HG02870 (cell line): ENCODE data around the gene DARS1.
"Not testable (repeated sequence)": the region's sequence is repeated elsewhere in the genome, so short reads cannot be mapped to it uniquely, and the experiment has no call there.

ENCODE experiments used
- ATAC-seq: cut with Tn5 transposase; IDR thresholded peaks from one replicate; pipeline ENCODE4 v1.9.1; 2021; ENCODE audit warnings: mild to moderate bottlenecking, moderate library complexity; ENCODE audit not compliant: unreplicated experiment

Gene DARS1

DNA sequence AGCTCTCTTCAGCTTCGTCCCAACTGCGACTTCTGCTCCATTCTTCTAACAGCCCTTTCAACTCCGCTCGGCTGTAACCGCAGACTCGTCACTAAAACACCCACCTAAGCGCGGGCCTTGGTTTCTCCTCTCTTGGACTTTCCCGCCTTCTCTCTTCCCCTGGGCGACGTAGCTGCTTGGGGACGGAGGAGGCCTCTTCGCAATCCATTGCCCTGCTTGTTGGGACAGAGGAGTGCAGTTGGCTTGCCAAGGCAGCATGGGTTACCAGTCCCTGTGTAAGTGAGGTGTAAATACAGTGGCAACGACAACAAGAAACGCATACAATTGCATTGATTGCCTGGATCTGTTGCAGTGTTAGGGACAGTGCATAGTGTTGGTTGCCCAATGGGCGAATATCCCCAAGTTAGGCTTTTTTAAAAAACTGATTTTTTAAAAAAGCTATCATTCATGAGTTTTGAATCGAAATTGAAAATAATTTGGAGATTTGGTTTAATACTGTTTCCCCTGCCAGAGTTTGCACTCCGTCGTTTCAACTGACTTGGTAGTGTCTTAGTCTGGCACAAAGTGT lies 484 bp upstream of the DARS1 start:
- ATAC-seq: peak; percentile 45

DNA sequence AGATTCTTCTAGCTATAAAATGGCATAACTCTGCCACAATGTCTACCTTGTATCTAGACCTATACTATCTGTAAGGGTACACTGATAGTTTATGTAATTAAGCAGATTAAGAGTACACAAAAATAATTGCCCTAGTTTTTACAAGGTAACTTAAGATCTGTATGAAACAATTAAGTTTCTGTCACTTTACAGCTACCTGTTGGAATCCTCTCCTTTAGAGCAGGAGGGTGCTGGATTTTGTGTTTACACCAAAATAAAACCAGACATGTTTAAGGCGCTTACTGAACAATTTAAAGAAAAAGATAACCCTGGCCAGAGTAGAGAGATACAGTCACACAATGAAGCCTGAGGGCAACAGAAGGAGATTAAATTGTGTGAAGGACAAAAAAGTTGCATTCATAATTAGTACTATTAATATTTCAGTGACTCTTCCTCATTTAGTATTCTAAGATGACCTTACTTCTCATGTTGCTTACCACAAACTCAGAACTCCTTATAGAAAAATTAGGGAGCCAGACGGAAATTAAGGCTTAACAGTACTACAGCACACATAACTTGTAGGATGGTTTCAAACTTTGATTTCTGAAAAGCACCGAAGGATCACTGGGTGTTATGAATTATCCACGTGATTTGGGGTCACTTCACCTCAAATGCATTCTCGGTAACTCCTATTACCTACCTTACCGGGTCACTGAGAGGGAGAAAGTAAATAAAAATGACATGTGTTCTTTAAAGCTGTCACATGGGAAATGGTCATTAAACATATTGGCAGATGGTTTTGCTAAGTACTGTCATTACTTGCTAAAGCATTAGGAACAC lies 1.0 kb downstream of the DARS1 start:
- peak; percentile 17 for ATAC-seq

DNA sequence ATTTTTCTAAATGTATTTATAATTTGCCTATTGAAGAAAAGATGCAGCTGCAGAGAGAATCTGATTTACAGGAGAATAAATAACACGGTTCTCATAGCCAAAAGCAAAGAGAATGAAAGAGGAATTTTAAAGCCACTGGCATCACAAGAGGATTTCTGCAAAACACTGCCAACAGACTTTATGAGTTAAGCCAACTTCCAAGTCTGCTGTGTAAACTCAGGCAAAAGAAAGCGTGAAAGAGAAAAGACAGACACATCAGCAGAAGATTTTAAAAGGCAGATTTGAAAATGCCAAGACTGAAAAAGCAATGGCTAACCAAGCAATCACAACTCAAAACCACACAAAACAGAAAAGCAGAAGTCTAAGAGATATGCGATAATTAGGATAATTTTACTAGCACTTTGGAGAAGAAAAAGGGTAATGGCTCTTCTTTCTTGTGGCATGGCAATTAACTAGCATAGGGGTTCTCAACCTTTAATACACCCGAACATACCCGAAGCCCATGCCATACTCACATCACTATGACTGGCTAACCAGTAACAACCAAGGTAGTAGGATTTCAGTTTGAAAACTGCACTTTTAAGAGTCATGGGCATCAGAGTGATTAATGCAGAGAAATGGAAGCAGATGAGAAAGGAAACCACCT lies 4.9 kb downstream of the DARS1 start:
- no peak for ATAC-seq

DNA sequence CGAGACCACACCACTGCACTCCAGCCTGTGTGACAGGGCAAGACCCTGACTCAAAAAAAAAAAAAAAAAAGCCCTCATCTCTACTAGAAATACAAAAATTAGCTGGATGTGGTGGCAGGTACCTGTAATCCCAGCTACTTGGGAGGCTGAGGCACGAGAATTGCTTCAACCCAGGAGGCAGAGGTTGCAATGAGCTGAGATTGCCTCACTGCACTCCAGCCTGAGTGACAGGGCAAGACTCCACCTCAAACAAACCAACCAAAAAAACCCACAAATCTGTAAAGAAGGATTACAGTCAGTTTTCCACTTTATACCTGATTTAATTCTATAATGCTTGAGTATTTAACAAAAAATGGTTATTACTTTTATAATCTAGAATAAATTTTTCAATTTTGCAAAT lies 9.7 kb downstream of the DARS1 start:
- ATAC-seq: no peak

DNA sequence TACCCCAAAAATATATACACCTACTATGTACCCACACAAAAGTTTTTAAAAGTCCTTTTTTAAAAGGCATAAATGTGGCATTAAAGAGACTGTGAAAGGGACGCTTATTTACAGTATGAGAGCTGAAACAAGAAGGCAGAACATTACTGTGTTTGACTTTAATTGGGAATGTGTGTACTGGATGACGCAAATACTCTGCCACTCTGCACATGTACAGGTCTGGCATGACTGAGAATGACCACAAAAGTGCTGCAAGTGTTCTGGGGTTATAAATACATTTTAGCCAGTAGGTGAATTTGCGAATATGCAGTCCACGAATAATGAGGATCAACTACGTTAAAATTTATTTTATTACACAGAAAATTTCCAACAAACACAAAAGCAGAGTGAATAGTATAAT lies 11.4 kb downstream of the DARS1 start:
- ATAC-seq: no peak

DNA sequence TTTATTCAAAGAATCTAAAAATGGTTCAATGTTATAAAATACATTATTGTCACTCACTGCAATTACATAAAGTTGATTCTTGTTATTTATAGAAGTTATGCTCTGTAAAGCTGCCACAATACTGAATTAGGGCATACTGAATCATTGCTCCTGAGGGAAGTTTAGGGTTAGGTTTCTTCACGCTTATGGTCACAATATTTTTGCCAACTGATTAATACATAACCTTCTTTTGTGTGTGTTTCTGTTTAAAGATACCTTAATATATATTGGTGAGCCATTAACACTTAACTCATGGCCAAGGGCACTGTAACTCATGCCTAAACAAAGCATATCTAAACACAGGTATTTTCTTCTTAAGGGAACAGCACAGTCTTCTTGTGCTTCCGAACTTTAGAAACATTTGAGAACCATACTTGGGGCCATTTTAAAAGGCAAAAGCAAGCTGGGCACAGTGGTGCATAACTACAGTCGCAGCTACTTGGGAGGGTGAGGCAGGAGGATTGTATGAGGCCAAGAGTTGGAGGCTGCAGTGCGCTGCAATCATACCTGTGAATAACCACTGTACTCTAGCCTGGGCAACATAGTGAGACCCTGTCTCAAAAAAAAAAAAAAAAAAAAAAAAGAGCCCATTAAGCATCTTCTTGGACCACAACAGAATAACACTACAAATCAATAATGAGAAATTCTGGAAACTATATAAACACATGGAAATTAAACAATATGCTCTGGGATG lies 15.6 kb downstream of the DARS1 start:
- no peak for ATAC-seq

DNA sequence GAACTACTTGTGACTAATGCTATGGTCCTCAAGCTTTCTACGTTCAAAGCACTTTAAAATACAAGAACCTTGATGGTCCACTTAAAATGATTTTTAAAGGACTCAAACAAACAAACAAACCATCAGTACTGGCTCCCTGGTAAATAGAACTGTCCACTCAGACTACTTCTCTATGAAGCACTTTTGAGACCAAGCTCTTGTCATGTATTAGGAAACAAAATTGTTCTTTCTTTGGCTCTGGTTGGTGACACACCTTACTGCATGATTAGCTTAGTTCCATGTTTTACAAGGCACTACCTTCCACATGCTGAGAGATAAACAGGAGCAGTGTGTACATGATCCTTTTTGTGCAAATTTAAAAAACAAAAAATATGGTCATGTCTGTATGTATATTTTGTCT lies 19.7 kb downstream of the DARS1 start:
- ATAC-seq: no peak

DNA sequence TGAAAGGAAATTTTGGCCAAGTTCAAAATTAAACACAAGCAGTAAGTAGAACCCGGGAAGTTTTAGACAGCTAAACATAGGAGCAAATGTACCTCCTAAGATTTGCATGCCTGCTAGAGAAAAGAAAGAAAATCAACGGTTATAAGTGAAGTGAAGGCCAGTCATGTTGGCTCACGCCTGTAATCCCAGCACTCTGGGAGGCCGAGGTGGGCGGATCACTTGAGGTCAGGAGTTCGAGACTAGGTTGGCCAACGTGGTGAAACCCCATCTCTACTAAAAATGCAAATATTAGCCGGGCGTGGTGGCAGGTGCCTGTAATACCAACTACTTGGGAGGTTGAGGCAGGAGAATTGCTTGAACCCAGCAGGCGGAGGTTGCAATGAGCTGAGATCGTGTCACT lies 21.0 kb downstream of the DARS1 start:
- ATAC-seq: not testable (repeated sequence)

DNA sequence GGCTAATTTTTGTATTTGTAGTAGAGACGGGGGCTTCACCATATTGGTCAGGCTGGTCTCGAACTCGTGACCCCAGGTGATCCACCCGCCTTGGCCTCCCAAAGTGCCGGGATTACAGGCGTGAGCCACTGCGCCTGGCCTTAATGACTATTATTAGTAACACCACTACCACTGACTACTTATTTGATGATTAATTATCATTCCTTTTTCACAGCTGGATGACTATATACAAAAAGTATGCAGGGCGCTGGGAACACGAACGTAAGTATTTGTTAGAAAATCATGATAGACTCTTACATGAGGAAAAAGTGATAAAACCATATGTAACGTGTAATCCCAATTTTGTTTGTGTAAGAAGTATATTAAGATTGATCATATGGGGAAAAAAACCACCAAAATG lies 21.6 kb downstream of the DARS1 start:
- ATAC-seq: no peak

DNA sequence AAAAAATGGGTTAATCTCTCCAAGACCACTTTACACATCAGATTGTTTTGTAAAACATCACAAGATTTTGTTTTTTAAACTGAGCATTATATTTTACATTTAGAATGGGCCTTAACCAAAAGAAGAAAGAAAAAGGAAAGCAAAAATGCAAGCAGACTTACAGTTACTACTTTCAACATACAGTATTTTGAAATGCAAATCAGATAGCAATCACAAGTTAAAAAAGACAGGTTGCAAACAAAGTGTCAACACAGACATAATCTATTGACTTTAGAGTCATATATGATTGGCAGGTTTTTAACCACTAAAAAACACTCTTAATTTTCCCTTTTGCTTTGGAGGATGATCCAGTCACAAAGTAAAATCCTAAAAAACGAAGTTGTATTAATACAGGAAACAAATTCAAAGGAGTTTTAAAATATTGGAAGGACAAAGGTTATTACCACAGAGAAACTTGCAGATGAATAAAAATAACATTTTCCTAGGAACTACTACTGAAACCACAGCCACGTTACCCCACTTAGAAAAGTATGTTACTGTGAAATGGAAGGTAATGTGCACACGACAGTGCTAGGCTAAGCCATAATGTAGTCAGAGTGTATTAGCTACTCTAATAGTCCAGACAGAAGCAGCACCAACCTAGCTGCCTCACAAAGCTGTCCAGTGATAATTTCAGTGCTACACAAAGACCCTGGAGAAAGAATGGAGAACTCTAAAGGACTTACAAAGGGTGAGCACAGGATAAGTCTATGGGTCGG lies 22.9 kb downstream of the DARS1 start:
- peak; percentile 47 for ATAC-seq

DNA sequence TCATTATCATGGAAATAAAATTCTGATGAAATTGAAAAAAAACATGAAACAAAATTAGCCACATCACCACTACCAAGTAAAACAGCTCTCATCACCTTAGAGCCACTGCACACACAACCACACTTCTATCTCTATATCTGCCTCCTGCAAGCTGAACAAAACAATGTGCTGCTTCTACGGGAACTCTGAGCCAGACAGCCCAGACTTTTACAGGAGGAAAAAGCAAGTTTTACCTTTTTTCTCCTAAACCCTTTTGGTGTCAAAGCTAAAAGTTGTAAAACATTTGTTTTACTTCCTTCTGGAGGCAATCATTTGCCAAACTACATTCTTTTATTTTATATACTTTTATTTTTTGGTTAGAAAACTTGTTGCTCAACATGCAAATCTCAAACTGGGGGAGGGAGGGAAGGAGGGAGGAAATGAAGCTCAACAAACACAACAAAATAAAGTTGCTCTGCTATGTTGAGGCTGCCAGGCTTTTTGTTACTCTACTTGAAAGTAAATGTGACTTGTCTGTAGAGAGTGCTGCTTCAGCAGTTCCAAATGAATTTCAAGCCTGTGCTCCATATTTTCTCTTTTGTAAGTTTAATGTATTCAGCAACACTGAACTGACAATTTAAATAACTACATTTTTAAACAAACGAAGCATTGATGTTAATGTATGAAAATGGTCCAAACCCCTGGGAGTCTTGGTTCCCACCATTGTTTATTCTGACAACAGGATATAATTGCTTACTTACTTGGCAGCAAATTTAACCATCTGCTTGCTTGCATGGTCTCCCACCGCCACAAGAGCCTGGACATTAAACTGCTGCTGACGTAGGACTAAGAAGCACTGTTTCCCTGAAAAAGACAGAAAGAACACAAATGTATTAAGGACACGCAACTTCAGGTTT lies 24.5 kb downstream of the DARS1 start:
- ATAC-seq: no peak

DNA sequence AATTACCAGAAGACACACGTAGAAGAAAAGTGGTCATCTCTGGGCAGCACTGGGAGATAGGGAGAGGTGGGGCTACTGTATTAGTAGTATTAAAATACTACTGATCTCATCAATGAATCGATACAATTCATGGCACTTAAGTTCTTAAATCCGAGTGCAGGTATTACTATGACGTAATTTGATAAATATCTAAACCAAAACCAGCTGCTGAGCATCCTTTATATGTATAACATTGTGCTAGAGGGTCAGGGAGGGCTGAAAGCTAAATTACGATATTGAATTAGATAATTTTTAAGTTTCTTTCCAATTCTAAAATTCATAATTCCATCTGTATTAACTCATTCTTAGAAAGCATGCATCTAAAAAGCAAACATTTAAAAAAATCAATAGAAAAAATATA lies 25.3 kb downstream of the DARS1 start:
- ATAC-seq: no peak

DNA sequence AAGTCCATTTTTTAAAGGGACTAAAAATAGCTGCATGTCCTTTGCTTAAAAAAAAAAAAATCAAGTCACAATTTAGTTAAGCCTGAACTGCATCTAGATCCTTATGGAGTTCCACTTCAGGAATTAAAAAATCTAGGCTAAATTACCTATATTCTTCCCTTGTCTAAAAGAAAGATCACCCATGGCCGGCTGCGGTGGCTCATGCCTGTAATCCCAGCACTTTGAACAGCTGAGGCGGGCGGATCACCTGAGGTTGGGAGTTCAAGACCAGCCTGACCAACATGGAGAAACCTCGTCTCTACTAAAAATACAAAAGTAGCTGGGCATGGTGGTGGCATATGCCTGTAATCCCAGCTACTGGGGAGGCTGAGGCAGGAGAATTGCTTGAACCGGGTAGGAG lies 26.5 kb downstream of the DARS1 start:
- ATAC-seq: not testable (repeated sequence)

DNA sequence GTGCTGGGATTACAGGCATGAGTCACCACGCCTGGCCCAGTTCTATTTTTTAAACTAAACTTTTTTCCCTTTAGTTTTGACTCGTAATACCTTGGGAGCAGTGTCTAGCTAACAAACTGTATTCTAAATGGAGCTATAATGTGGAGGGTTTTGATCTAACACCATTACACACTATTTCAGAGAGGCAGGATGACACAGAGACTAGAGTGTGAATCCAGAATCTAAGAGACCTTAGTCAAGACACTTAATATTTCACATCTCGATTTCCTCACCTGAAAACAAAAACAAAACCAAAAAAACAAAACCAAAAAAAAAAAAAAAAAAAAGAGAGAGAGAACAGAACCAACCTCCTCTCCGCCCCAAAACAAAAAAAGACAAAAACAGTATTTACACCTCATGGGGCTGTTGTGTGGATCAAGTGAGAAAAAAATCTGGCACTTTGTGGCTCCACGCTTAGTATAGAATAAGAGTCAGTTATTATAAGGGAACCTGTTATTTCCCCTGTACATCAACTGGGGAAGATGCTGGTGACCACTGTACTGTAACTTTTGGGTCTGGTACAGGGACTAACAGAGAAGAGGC lies 31.3 kb downstream of the DARS1 start:
- ATAC-seq: no peak

DNA sequence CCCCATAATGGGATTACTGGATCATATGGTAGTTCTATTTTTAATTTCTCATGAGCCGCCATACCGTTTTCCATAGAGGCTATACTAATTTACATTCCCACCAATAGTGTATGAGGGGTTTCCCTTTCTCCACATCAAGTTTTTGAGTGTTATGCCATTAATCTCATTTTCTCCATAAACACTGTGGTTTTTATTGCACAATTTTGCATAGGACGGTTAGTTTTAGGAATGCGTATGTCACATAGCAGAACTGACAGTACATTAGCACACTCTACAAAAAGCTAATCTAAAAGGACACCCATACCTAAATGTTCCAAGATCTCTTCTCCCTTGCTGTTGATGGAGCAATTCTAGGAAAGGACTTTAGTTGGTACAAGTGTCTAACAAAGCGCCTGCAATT lies 32.5 kb downstream of the DARS1 start:
- no peak for ATAC-seq

DNA sequence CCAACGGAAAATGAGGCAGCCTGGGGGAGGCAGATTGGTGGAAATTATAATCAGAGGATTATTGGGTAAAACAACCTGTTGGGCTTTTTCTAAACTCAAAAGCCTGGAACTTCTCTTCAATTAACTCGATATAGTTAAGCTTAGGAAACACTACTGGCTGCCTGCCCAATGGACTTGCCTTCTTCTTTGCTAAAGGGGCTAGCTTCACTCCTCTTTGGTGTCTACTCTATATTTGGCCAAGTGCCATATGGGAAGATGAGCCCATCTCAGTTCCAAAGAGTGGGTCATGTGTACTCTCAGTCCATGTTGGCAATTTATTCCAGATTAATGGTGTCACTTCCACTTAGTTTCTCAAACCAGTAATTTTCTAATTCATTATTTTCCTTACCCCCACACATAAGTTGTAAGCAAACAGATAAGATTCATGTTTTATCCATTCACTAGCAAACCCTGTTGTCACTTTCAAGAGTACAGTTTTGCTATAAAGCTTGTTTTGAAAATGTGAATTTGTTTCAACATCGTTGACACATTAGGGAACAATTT lies 34.3 kb downstream of the DARS1 start:
- no peak for ATAC-seq

DNA sequence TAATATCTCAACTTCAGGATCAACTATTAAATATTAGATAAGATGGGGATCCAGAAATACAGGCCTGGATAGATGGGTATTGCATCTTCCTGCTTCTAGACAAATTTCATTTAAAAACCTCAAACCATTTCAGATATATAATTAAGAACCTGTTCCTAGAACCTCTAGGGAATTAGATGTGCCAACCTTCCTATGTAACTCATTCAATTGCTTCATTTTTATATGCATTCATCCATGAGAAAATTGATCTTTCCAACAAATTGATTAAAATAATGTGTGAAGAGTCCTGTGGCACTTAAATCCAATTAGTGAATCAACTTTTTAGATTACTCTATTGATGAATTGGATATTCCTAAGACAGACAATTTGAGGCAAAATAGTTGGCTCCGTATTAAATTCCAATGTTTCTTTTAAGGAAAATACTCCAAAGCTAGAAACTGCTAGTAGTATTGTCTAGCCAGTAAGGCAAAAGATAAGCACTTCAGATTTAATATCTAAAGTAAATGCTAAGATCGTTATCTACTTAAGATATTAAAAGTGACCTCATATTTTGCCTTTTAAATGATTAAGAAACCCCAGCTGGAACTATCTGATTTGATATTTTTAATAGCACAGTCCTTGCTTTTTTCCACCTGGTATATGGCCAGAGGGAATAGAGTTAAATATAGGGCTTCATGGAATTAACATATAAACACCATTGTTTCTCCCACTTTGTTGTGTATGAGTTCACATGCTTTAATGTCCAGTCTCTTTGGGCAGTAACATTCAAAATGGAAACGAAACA lies 35.8 kb downstream of the DARS1 start:
- ATAC-seq: no peak

DNA sequence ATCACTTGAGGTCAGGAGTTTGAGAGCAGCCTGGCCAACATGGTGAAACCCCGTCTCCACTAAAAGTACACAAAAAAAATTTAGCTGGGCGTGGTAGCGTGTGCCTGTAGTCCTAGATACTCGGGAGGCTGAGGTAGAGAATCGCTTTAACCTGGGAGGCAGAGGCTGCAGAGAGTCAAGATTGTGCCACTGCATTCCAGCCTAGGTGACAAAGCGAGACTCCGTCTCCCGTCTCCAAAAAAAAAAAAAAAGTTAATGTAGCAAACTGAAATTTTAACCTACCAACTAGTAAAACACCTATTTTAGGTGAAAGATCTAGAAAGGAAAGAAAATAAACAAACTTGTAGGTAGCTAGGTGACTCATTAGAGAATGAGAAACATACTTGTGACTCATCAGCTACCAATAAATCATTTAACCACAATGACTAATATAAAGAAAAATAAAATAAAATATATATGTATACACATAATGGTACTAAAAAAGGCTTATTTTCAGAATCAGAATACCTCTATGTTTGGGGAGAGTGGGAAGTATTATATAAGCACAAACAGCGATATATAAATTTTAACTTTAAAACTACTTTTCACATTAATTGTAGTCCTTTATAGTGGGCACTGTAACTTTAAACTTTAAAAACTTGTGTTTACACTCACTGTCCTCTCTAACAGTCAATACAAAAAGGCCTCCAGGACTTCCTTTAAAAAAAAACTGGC lies 36.6 kb downstream of the DARS1 start:
- ATAC-seq: peak; percentile 69
